Measurements from ENCODE around the gene WIPF1. TPM values are rescaled to one million over a fixed set of nuclear protein-coding genes. Genes with fewer than 3 reads are reported as not detected.

WIPF1 gene
- polyA plus RNA-seq, 1 of the 3 experiments (the other 2 are of a cell fraction), result 56.7 TPM

DNA sequence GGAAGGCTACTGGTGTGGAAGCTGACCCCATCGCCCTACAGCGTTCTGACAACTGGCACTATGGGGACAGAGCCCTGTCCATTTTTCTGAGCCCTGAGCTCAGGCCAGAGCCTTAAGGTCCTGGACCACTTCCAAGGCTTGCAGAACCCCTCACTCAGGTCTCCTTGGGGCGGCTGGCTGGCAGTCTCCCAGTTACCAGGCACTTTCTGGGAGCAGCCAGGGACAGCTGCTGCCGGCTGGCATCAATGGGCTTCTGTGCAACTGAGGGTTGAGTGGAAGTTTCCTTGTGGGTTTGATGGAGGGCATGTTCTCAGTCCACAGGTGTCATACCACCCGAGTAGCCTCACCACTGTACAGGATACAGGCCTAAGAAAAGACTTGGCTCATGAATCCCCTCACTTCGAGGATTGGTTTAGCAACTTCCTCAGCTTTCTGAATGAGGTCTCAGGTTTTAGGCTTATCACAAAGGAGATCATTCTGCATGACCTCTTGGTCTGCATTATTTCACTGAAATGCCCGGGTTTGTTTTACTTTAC is 27.4 kb upstream of the WIPF1 start:
- Histone ChIP-seq H4K20me1 (ENCODE audit: insufficient read depth) (no peaks in the 10 kb centered on the region), H3K27ac (ENCODE audit: low read depth in 2 of 2, low read length in 1 of 2) (no peak overlapping the region; a peak in 1 of 4 replicates), H3K9me3 (no peaks in the 10 kb centered on the region), H3K9ac (no peak overlapping the region), H3F3A (replicated peaks; ENCODE audit: insufficient read depth) (no peaks in the 10 kb centered on the region), H3K27me3 (ENCODE audit: insufficient read depth) (no peaks in the 10 kb centered on the region), H3K9me2 (no peaks in the 10 kb centered on the region), H3K4me3 (ENCODE audit: low read depth in 2 of 2, low read length in 1 of 2) (no peak overlapping the region), H3K4me2 (no peak overlapping the region), H3K79me2 (ENCODE audit: insufficient read depth) (peaks cover 30% of the 10 kb centered on the region; the same call in 1 of the 2 replicates), H3K36me3 (replicated peaks in 1 of 2; ENCODE audit: control insufficient read depth in 1 of 2, insufficient read depth in 2 of 2, low read length in 1 of 2) (peaks cover 10 to 18% of the 10 kb centered on the region in 2 experiments), H3K4me1 (ENCODE audit: control insufficient read depth in 1 of 2, insufficient read depth in 2 of 2, low read depth in 1 of 2, low read length in 1 of 2) (peaks cover 0 to 24% of the 10 kb centered on the region in 2 experiments; a peak in 2 of 4 replicates), H2AFZ (ENCODE audit: low read depth) (no peak overlapping the region)
- ChIA-PET POLR2A (no interaction called here), CTCF (interaction anchor here (1.0 to 1.6 kb wide), 4 partner anchors 19 to 75 kb away, joined by 4 to 5 read pairs (median 4); no protein-coding TSS in a partner anchor)
- no peak for TF ChIP-seq CHD2 (IDR thresholded peaks at IDR 0.05; ENCODE audit: low read length, partially characterized antibody)
- TF ChIP-seq NFIC (IDR thresholded peaks at IDR 0.05; ENCODE audit: borderline replicate concordance), result no peak
- TF ChIP-seq, protein P1, sequence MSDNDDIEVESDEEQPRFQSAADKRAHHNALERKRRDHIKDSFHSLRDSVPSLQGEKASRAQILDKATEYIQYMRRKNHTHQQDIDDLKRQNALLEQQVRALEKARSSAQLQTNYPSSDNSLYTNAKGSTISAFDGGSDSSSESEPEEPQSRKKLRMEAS (IDR thresholded peaks at IDR 0.05; ENCODE audit: low read depth), result no peak
- no peak for TF ChIP-seq YY1 (IDR thresholded peaks at IDR 0.05; ENCODE audit: low read depth)
- TF ChIP-seq IRF3 (IDR thresholded peaks at IDR 0.05; ENCODE audit: low read depth, low read length), result no peak
- TF ChIP-seq REST (IDR thresholded peaks at IDR 0.05; ENCODE audit: low read depth, low read length), result no peak
- no peak for TF ChIP-seq SIN3A (IDR thresholded peaks at IDR 0.05; ENCODE audit: borderline replicate concordance, low read depth, low read length)
- no peak for TF ChIP-seq ELF1 (IDR thresholded peaks at IDR 0.05)
- TF ChIP-seq TAF1 (IDR thresholded peaks at IDR 0.05; ENCODE audit: borderline replicate concordance, low read depth, low read length), result no peak
- no peak for TF ChIP-seq MXI1 (IDR thresholded peaks at IDR 0.05; ENCODE audit: low read depth, low read length)
- TF ChIP-seq RFX5 (IDR thresholded peaks at IDR 0.05; ENCODE audit: low read length), result no peak
- no peak for TF ChIP-seq RAD21 (IDR thresholded peaks at IDR 0.05; ENCODE audit: low read length)
- no peak for TF ChIP-seq TEAD4 (IDR thresholded peaks at IDR 0.05; ENCODE audit: borderline replicate concordance, insufficient read depth)
- DNase-seq, result no peak
- WGBS (ENCODE audit: low lambda C conversion rate), result 94% methylated on average over 6 of the region's 7 CpGs
